Left lung (tissue), 10 donors: ENCODE results near the gene BPIFB6. TPM values are rescaled to one million over a fixed set of nuclear protein-coding genes. Genes with fewer than 3 reads are reported as not detected.

Experiments used
- ATAC-seq: fragments of 200-7000 bp; cut with Tn5 transposase; one replicate; pipeline ENCODE4 v1.9.1; 2020; ENCODE audit warnings: moderate library complexity
- DNase-seq, 4 donors: peaks; one replicate each; pipeline ENCODE4 v3.0.0-alpha.2; 2013 to 2020
- H3K27ac ChIP-seq, 2 donors: fragments of 200-600 bp; sonication (generic) in 1 of 2; one replicate each; pipeline versions ENCODE4 v1.5.0 to v1.8.0; 2020 to 2021
- H3K27me3 ChIP-seq, 2 donors: fragments of 200-600 bp; sonication (generic) in 1 of 2; one replicate each; pipeline versions ENCODE4 v1.5.0 to v1.8.0; 2020 to 2021
- H3K36me3 ChIP-seq, 2 donors: fragments of 200-600 bp; sonication (generic) in 1 of 2; one replicate each; pipeline versions ENCODE4 v1.5.0 to v1.8.0; 2020 to 2021
- H3K4me1 ChIP-seq, 2 donors: fragments of 200-600 bp; one replicate each; pipeline ENCODE4 v1.8.0; 2021
- H3K4me3 ChIP-seq, 2 donors: fragments of 200-600 bp; sonication (generic) in 1 of 2; one replicate each; pipeline versions ENCODE4 v1.5.0 to v1.8.0; 2020 to 2021; ENCODE audit warnings: mild to moderate bottlenecking in 1 of 2
- H3K9me3 ChIP-seq, 2 donors: fragments of 200-600 bp; sonication (generic) in 1 of 2; one replicate each; pipeline versions ENCODE4 v1.5.0 to v1.8.0; 2020 to 2021
- intact Hi-C, 2 donors: fragments of 100-400 bp; cut with DNase I; formaldehyde crosslinking; loops; one replicate each; pipeline versions ENCODE4 v1.11.2 to v1.14.2; 2022
- polyA plus RNA-seq, 6 donors: library from polyadenylated mRNA; unstranded; fragments of 120-200 nt; gene quantifications; one replicate each; pipeline ENCODE4 v1.2.1, GENCODE V29; 2013; ENCODE audit not compliant: insufficient read length in 6 of 6
- total RNA-seq, 2 donors: library from RNA; stranded (reverse); fragmentation: NEBNext Ultra II Directional; extraction: Animal tissue kit (Norgen Biotek cat#: 25700); gene quantifications; one replicate each; pipeline ENCODE4 v1.2.1, GENCODE V29; 2021
- TF ChIP-seq, protein P1 (sequence below), 2 donors: fragments of 200-600 bp; sonication (generic) in 1 of 2; IDR thresholded peaks; one replicate each; pipeline versions ENCODE4 v1.5.0 to v1.8.0; 2021; ENCODE audit warnings: antibody characterized with exemption in 2 of 2
- donor health status: DM: no; HTN: yes; CAD: no.
- donor health status: DM: no; HTN: no; CAD: no.

The BPIFB6 gene
- total and polyA plus RNA-seq, 8 donors: not detected

DNA sequence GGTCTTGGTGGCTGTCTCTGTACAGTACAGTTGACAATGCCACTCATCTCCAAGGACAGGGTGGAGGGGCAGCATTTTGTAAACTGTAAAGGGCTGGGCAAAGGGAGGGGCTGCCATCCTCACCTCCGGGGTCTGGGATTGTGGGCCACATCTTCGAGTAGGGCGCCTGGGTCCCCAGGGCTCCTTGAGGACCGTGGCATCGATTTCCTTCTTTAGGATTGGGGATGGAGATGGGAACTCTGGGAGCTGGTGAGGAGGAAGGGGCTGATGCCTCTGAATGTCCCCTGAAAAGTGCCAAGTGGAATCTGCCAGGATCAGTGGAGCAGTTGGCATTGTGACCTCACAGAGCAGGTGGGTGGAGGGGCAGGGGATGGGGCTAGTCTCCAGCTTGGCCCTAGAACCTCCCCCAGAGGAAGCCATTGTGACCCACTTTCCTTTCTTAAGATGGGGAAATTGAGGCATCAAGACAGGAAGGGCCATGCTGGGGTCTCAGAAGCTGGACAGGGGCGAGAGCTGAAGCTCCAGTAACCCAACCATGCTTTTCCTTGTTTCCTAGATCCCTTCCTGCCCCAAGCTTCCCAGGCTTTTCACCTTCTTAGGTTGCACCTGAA lies 27.2 kb upstream of the BPIFB6 start, which contains the start of gene SUN5:
Gene SUN5, minus strand, starts transcription at position 293 of the 611 bp plus-strand sequence. Its CDS starts 93 bp downstream, at position 200.
- H3K4me1 ChIP-seq: no peaks in the 10 kb centered on the region
- H3K36me3 ChIP-seq: no peaks in the 10 kb centered on the region
- H3K9me3 ChIP-seq: peaks cover 0 to 5% of the 10 kb centered on the region in 2 donors
- H3K27ac ChIP-seq: no peak within 1 kb of the TSS
- DNase-seq: no peak
- TF ChIP-seq, protein P1, sequence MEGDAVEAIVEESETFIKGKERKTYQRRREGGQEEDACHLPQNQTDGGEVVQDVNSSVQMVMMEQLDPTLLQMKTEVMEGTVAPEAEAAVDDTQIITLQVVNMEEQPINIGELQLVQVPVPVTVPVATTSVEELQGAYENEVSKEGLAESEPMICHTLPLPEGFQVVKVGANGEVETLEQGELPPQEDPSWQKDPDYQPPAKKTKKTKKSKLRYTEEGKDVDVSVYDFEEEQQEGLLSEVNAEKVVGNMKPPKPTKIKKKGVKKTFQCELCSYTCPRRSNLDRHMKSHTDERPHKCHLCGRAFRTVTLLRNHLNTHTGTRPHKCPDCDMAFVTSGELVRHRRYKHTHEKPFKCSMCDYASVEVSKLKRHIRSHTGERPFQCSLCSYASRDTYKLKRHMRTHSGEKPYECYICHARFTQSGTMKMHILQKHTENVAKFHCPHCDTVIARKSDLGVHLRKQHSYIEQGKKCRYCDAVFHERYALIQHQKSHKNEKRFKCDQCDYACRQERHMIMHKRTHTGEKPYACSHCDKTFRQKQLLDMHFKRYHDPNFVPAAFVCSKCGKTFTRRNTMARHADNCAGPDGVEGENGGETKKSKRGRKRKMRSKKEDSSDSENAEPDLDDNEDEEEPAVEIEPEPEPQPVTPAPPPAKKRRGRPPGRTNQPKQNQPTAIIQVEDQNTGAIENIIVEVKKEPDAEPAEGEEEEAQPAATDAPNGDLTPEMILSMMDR (IDR thresholded peaks at IDR 0.05): no peak
- no peak for ATAC-seq
- H3K27me3 ChIP-seq: no peaks in the 10 kb centered on the region
- no peak within 1 kb of the TSS for H3K4me3 ChIP-seq
- intact Hi-C loops: no loop called here

DNA sequence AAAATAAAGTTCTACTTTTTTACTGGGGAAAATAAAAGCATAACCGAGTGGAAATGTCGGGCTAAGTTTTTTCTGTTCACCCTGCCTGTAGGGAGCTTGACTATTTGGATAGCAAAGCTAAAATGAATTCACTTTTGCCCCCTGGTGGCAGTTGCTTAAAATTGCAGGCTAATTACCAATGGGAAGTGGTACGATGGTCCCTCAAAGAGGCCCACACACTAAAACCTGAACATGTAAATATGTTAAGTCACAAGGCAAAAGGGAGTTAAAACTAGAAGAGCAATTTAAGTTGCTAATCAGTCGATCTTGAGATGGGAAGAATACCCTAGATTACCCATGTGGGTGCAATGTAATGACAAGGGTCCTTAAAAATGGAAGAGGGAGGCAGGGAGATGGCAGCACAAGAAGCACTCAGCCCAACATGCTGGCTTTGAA lies 26.3 kb upstream of the BPIFB6 start:
- ATAC-seq (no peak), DNase-seq (no peak)
- H3K27me3 ChIP-seq: no peaks in the 10 kb centered on the region
- H3K4me1 ChIP-seq: no peaks in the 10 kb centered on the region
- H3K4me3 ChIP-seq: no peak overlapping the region
- intact Hi-C loops: no loop called here
- H3K27ac ChIP-seq: no peak overlapping the region
- peaks cover 0 to 5% of the 10 kb centered on the region in 2 donors for H3K9me3 ChIP-seq
- H3K36me3 ChIP-seq: no peaks in the 10 kb centered on the region
- TF ChIP-seq, protein P1 (IDR thresholded peaks at IDR 0.05): peak in 1 of 2 donors; percentile 48

DNA sequence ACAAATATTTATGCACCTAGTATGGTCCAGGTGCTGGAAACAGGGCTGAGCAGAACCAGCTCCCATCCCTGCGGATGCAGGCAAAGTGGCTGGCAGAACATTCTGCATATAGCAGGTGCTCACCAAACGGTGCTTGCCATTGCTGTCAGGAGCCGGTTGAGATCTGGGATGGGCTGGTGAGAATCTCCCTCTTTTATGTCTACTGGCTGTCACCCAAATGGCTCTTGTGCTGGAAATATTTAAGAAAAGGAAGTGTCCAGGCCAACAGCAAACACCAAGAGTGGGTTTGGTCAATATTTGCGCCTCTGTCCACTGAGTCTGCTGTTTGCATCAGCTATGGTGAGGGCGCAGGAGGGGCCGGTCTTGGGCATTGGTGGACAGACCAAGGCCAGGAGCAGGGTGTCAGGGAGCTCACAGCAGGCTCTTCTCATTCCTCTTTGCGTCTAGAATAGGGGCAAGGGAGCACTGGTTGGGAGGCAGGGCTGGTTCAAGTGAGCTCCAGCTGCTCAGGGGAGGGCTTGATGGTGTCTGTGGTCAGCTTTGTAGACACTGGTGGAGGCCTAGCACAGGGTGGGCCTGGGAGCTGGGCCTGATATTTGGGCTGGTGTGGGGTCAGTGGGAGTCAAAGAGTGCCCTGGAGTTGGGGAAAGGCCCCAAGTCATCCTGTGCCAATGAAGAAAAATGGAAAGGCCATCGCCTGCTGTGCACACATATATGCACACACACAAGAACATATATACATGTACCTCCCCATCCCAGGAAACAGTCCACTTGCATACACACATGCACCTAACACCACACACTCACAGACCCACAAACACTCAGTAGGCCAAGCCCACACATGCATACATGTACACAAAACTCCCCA lies 25.3 kb upstream of the BPIFB6 start:
- no peaks in the 10 kb centered on the region for H3K36me3 ChIP-seq
- DNase-seq (no peak), ATAC-seq (no peak)
- no peak overlapping the region for H3K27ac ChIP-seq
- no peak overlapping the region for H3K4me3 ChIP-seq
- TF ChIP-seq, protein P1 (IDR thresholded peaks at IDR 0.05): no peak
- intact Hi-C loops: no loop called here
- peaks cover 0 to 5% of the 10 kb centered on the region in 2 donors for H3K9me3 ChIP-seq
- no peaks in the 10 kb centered on the region for H3K4me1 ChIP-seq
- peaks cover 0 to 6% of the 10 kb centered on the region in 2 donors for H3K27me3 ChIP-seq

DNA sequence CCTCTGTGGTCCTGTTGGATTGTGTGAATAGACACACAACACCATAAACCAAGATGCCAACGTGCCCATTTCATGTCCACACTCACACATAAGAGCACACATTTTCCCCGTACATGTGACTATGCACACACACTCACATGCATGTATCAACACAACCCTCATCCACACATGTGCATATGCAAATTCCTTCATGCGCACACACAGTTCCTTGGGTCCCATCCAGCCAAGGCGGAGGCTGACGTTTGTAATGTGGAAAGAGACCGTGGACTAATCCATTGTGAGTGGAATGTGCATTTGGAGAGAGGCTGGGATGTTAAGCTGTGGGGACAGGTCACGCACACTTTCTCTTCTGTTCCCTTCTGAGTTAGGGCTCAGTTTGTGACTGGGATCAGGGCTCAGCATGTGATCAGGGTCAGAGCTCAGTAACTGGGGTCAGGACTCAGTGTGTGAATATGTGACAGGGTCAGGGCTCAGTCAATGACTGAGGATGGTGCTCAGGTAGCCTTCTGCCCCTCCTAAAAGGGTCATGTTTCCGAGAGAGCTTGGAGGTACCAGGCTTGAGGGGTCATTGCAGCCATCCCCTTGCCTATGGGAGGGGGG lies 24.6 kb upstream of the BPIFB6 start:
- no peak for DNase-seq
- no peak for ATAC-seq
- intact Hi-C loops: no loop called here
- Histone ChIP-seq H3K4me1 (no peaks in the 10 kb centered on the region), H3K4me3 (no peak overlapping the region), H3K27ac (no peak overlapping the region), H3K27me3 (peaks cover 0 to 10% of the 10 kb centered on the region in 2 donors), H3K36me3 (no peaks in the 10 kb centered on the region), H3K9me3 (peaks cover 0 to 5% of the 10 kb centered on the region in 2 donors)
- TF ChIP-seq, protein P1 (IDR thresholded peaks at IDR 0.05): no peak
